DMS 273 (cell line): ENCODE measurements around the gene HS6ST1.

Experiments used
- DNase-seq: peaks from one replicate; lab custom pipeline; 2025; ENCODE audit not compliant: unreplicated experiment; lab: John Stamatoyannopoulos, UW

HS6ST1 gene

GRCh38 chr2:128249555-128249954, 69.1 kb downstream of the HS6ST1 start:
- no peak for DNase-seq

- DNase-seq = no peak
These were observed 72.9 kb downstream of the HS6ST1 start for GRCh38 chr2:128245813-128246212.

- DNase-seq = no peak
These were observed 76.8 kb downstream of the HS6ST1 start for GRCh38 chr2:128241896-128242295.

- no peak for DNase-seq
These were observed 80.6 kb downstream of the HS6ST1 start for GRCh38 chr2:128237911-128238697.

- no peak for DNase-seq
These were observed 81.6 kb downstream of the HS6ST1 start for GRCh38 chr2:128237081-128237534.

- DNase-seq = no peak
These were observed 82.1 kb downstream of the HS6ST1 start for GRCh38 chr2:128236491-128237035.

GRCh38 chr2:128235581-128235980, 83.1 kb downstream of the HS6ST1 start:
- no peak for DNase-seq

GRCh38 chr2:128234613-128235012, 84.1 kb downstream of the HS6ST1 start:
- DNase-seq = peak; percentile 21

GRCh38 chr2:128233790-128234395, 84.8 kb downstream of the HS6ST1 start:
- DNase-seq = no peak

GRCh38 chr2:128232965-128233789, 85.5 kb downstream of the HS6ST1 start:
- DNase-seq = peak; percentile 87

- no peak for DNase-seq
These were observed 89.8 kb downstream of the HS6ST1 start for GRCh38 chr2:128228894-128229293.

- DNase-seq = no peak
These were observed 90.8 kb downstream of the HS6ST1 start for GRCh38 chr2:128227862-128228261.

- DNase-seq = peak; percentile 67
These were observed 98.8 kb downstream of the HS6ST1 start for GRCh38 chr2:128219891-128220290.

GRCh38 chr2:128217671-128218070, 101.0 kb downstream of the HS6ST1 start:
- DNase-seq = no peak

- DNase-seq = no peak
These were observed 102.6 kb downstream of the HS6ST1 start for GRCh38 chr2:128215897-128216642.
